A549 (cell line): ENCODE data around the gene RASA2. TPM values are rescaled to one million over a fixed set of nuclear protein-coding genes. Genes with fewer than 3 reads are reported as not detected.
A peak's percentile ranks its signal among the peaks of the same experiment; 100 is the strongest.

Source experiments
- ATAC-seq, 2 experiments: fragments of 200-7000 bp in 1 of 2; fragments of >200 bp in 1 of 2; cut with Nextera tagmentation in 1 of 2; cut with Tn5 transposase in 1 of 2; 3 replicates each; pipeline versions ENCODE4 v1.8.0 to v1.9.1; 2018 to 2020; ENCODE audit warnings: mild to moderate bottlenecking in 1 of 2, moderate library complexity in 1 of 2
- CTCF ChIA-PET: fragments of 300-600 bp; sonication (Branson Sonifier 250); formaldehyde crosslinking; extraction: SDS; loops from one replicate; lab custom pipeline; 2021; ENCODE audit warnings: antibody characterized with exemption, inconsistent platforms; lab: Yijun Ruan, JAX
- POLR2A ChIA-PET: fragments of 350-600 bp; formaldehyde crosslinking; extraction: SDS; loops from one replicate; lab custom pipeline; 2021; ENCODE audit warnings: antibody characterized with exemption, inconsistent platforms; lab: Yijun Ruan, JAX
- DNase-seq, 2 experiments: peaks; one replicate each; pipeline versions ENCODE4 v3.0.0 to v3.0.0-alpha.2; 2011 to 2016; ENCODE audit warnings: low read depth in 1 of 2, low spot score in 1 of 2
- FAIRE-seq: peaks from 2 replicates; lab custom pipeline; 2011; peaks lifted over from hg19 to GRCh38; lab: Jason Lieb, UNC
- H3K27ac ChIP-seq, 2 experiments: fragments of >200 bp; sonication (Bioruptor Twin); formaldehyde crosslinking; 3 replicates each; pipeline ENCODE4 v1.5.1; 2016 to 2017
- H3K4me1 ChIP-seq: fragments of >200 bp; sonication (Bioruptor Twin); formaldehyde crosslinking; 3 replicates; pipeline ENCODE4 v1.6.1; 2016
- H3K4me2 ChIP-seq: fragments of >200 bp; sonication (Bioruptor Twin); formaldehyde crosslinking; 3 replicates; pipeline ENCODE4 v1.6.1; 2016
- H3K4me3 ChIP-seq: fragments of >200 bp; sonication (Bioruptor Twin); formaldehyde crosslinking; 3 replicates; pipeline ENCODE4 v1.5.1; 2016
- H3K9me3 ChIP-seq: fragments of >200 bp; sonication (Bioruptor Twin); formaldehyde crosslinking; 3 replicates; pipeline ENCODE4 v1.6.1; 2016
- BCL3 ChIP-seq: fragments of >200 bp; sonication (Bioruptor Twin); formaldehyde crosslinking; IDR thresholded peaks from 3 replicates; pipeline ENCODE4 v1.6.1; 2016
- BHLHE40 ChIP-seq: IDR thresholded peaks from 2 replicates; pipeline ENCODE4 v1.6.1; 2012; ENCODE audit warnings: low read depth, low read length, inconsistent platforms
- E2F6 ChIP-seq: IDR thresholded peaks from 2 replicates; pipeline ENCODE4 v1.6.1; 2012; ENCODE audit warnings: low read depth, borderline replicate concordance
- EHMT2 ChIP-seq: fragments of 200-600 bp; sonication (generic); IDR thresholded peaks from 2 replicates; pipeline ENCODE4 v1.6.1; 2016; ENCODE audit warnings: antibody characterized with exemption, low read depth, mild to moderate bottlenecking, moderate library complexity
- FOSL2 ChIP-seq, 2 experiments: fragments of 450-650 bp in 1 of 2; fragments of >200 bp in 1 of 2; sonication (Bioruptor Twin) in 1 of 2; formaldehyde crosslinking; IDR thresholded peaks; 2 replicates each; pipeline versions ENCODE4 v1.5.0 to v1.6.1; 2016 to 2020; ENCODE audit warnings: mild to moderate bottlenecking in 1 of 2, moderate library complexity in 1 of 2
- HDAC2 ChIP-seq: fragments of 200-600 bp; sonication (generic); IDR thresholded peaks from 2 replicates; pipeline ENCODE4 v1.6.1; 2016
- HES2 ChIP-seq: fragments of >200 bp; sonication (Bioruptor Twin); formaldehyde crosslinking; IDR thresholded peaks from 2 replicates; pipeline ENCODE4 v1.6.1; 2016
- HOXA7 ChIP-seq: fragments of 250-450 bp; sonication (Bioruptor Pico); IDR thresholded peaks from 2 replicates; pipeline ENCODE4 v1.5.0; 2020; ENCODE audit warnings: mild to moderate bottlenecking, moderate library complexity
- HOXB5 ChIP-seq: fragments of 250-450 bp; sonication (Bioruptor Pico); IDR thresholded peaks from 2 replicates; pipeline ENCODE4 v1.5.0; 2020; ENCODE audit warnings: mild to moderate bottlenecking, moderate library complexity
- JUN ChIP-seq, 2 experiments: fragments of >200 bp; sonication (Bioruptor Twin); formaldehyde crosslinking; IDR thresholded peaks; 2 replicates in 1 of 2; 3 replicates in 1 of 2; pipeline ENCODE4 v1.6.1; 2016 to 2017
- KDM5A ChIP-seq: fragments of 200-600 bp; sonication (generic); IDR thresholded peaks from 2 replicates; pipeline ENCODE4 v1.6.1; 2016; ENCODE audit warnings: antibody characterized with exemption, mild to moderate bottlenecking
- MAFK ChIP-seq: fragments of 450-650 bp; IDR thresholded peaks from 2 replicates; pipeline ENCODE4 v1.6.1; 2014; ENCODE audit not compliant: partially characterized antibody
- MAZ ChIP-seq: fragments of 150-350 bp; IDR thresholded peaks from 2 replicates; pipeline ENCODE4 v1.6.1; 2014; ENCODE audit warnings: antibody characterized with exemption, low read depth, low read length, borderline replicate concordance
- NR3C1 ChIP-seq: fragments of >200 bp; sonication (Bioruptor Twin); formaldehyde crosslinking; IDR thresholded peaks from 3 replicates; pipeline ENCODE4 v1.6.1; 2017
- PBX3 ChIP-seq: IDR thresholded peaks from 2 replicates; pipeline ENCODE4 v1.6.1; 2012
- RAD21 ChIP-seq, 2 experiments: fragments of >200 bp in 1 of 2; sonication (Bioruptor Twin) in 1 of 2; formaldehyde crosslinking in 1 of 2; IDR thresholded peaks in 1 of 2; conservative IDR thresholded peaks in 1 of 2; 2 replicates in 1 of 2; 3 replicates in 1 of 2; pipeline ENCODE4 v1.6.1; 2012 to 2018; ENCODE audit warnings: inconsistent platforms in 1 of 2
- SMC3 ChIP-seq: fragments of >200 bp; sonication (Bioruptor Twin); formaldehyde crosslinking; IDR thresholded peaks from 3 replicates; pipeline ENCODE4 v1.6.1; 2018; ENCODE audit warnings: inconsistent platforms
- SREBF2 ChIP-seq: fragments of 450-650 bp; IDR thresholded peaks from 2 replicates; pipeline ENCODE4 v1.6.1; 2014; ENCODE audit warnings: mild to moderate bottlenecking, moderate library complexity
- ZC3H11A ChIP-seq: fragments of 450-650 bp; IDR thresholded peaks from 2 replicates; pipeline ENCODE4 v1.6.1; 2014; ENCODE audit warnings: antibody characterized with exemption, mild to moderate bottlenecking
- ZSCAN20 ChIP-seq: fragments of 250-450 bp; sonication (Bioruptor Pico); IDR thresholded peaks from 2 replicates; pipeline ENCODE4 v1.8.0; 2022; ENCODE audit warnings: mild to moderate bottlenecking, moderate library complexity
- WGBS: methylation state at CpG from one replicate; pipeline ENCODE4 v1.1.6; 2017; ENCODE audit errors: missing lambda C conversion rate; 5-methylcytosine and 5-hydroxymethylcytosine counted together
- polyA plus RNA-seq, 4 experiments: library from polyadenylated mRNA; depleted of rRNA in 3 of 4; stranded (reverse); fragments of >200 nt; fragmentation: RNase III in 1 of 4; extraction: RNeasy Plus Mini Kit Qiagen cat#74134 plus additional on column Dnase treatment in 1 of 4; gene quantifications; 2 replicates in 3 of 4; 3 replicates in 1 of 4; pipeline ENCODE4 v1.2.3, GENCODE V29; 2011 to 2017

Gene RASA2
- polyA plus RNA-seq, 2 of the 4 experiments (the other 2 are of a cell fraction) = 6.7 to 12.0 TPM

GRCh38 chr3:141539431-141540187 lies 52.8 kb downstream of the RASA2 start:
- ChIA-PET CTCF (interaction anchor here (0.5 to 1.3 kb wide), 2 partner anchors 63 to 79 kb away, joined by 3 to 5 read pairs; no protein-coding TSS in a partner anchor), POLR2A (no interaction called here)
- H3K4me1 ChIP-seq = peaks cover 38% of the 10 kb centered on the region
- FAIRE-seq (peak; percentile 39), DNase-seq (peak in 1 of 2 experiments; percentile 19), ATAC-seq (peak; percentile 39 to 71; a peak in 4 of 6 replicates)
- 64% methylated on average over 5 of the region's 5 CpGs for WGBS
- TF ChIP-seq HES2 (no peak), MAFK (peak; percentile 40)
- no peak overlapping the region for H3K4me3 ChIP-seq
- peak overlapping the region; percentile 54 for H3K4me2 ChIP-seq
- peak overlapping the region in 1 of 2 experiments; percentile 48; a peak in 3 of 6 replicates for H3K27ac ChIP-seq
- H3K9me3 ChIP-seq = peaks cover 8% of the 10 kb centered on the region; the same call in 2 of the 3 replicates

GRCh38 chr3:141540531-141540930 lies 53.7 kb downstream of the RASA2 start:
- peak overlapping the region; percentile 54; the same call in 2 of the 3 replicates for H3K4me2 ChIP-seq
- FAIRE-seq (no peak), DNase-seq (no peak), ATAC-seq (no peak)
- H3K4me3 ChIP-seq = no peak overlapping the region
- peaks cover 38% of the 10 kb centered on the region for H3K4me1 ChIP-seq
- ChIA-PET CTCF (interaction anchor here (1.5 to 1.7 kb wide), 2 partner anchors 20 to 22 kb away, joined by 4 to 5 read pairs; no protein-coding TSS in a partner anchor), POLR2A (no interaction called here)
- TF ChIP-seq BHLHE40 (no peak), MAFK (peak; percentile 64), RAD21 (conservative IDR thresholded peaks at IDR 0.05 in 1 of 2, IDR thresholded peaks at IDR 0.05 in 1 of 2) (no peak), HOXA7 (no peak)
- WGBS = 75% methylated on average over 2 of the region's 2 CpGs
- H3K27ac ChIP-seq = peak overlapping the region in 1 of 2 experiments; percentile 64; a peak in 3 of 6 replicates
- H3K9me3 ChIP-seq = peaks cover 7% of the 10 kb centered on the region; the same call in 2 of the 3 replicates

GRCh38 chr3:141542202-141542969 lies 55.6 kb downstream of the RASA2 start:
- Histone ChIP-seq H3K9me3 (peaks cover 15% of the 10 kb centered on the region; the same call in 2 of the 3 replicates), H3K4me3 (no peak overlapping the region), H3K27ac (no peak overlapping the region), H3K4me1 (peaks cover 37% of the 10 kb centered on the region), H3K4me2 (no peak overlapping the region)
- CTCF ChIA-PET = interaction anchor here (1.0 to 1.7 kb wide), 3 partner anchors 18 to 82 kb away, joined by 3 to 5 read pairs (median 4); no protein-coding TSS in a partner anchor
- ATAC-seq = no peak
- 94% methylated on average over 2 of the region's 2 CpGs for WGBS
- no peak for DNase-seq
- POLR2A ChIA-PET = no interaction called here
- peak; percentile 63 for FAIRE-seq
- no peak for TF ChIP-seq MAZ
- TF ChIP-seq SREBF2 = no peak
- no peak for TF ChIP-seq HDAC2
- TF ChIP-seq HOXA7 = no peak
- no peak for TF ChIP-seq HOXB5
- TF ChIP-seq ZSCAN20 (CRISPR knock-in tag) = no peak
- TF ChIP-seq KDM5A = no peak
- TF ChIP-seq JUN (IDR thresholded peaks at IDR 0.05) = no peak
- TF ChIP-seq ZC3H11A = no peak
- TF ChIP-seq BCL3 = no peak
- no peak for TF ChIP-seq EHMT2
- TF ChIP-seq PBX3 = no peak
- no peak for TF ChIP-seq FOSL2 (IDR thresholded peaks at IDR 0.05)
- TF ChIP-seq FOSL2 (CRISPR knock-in tag; IDR thresholded peaks at IDR 0.05) = no peak
- TF ChIP-seq SMC3 = no peak
- TF ChIP-seq NR3C1 = no peak
- TF ChIP-seq E2F6 = no peak
- TF ChIP-seq, all 56 proteins: peak for 0
